GM21528 (cell line): ENCODE results near the gene DPP9.
"Not testable (repeated sequence)": the region's sequence is repeated elsewhere in the genome, so short reads cannot be mapped to it uniquely, and the experiment has no call there.

Source experiments
- ATAC-seq: cut with Tn5 transposase; IDR thresholded peaks from one replicate; pipeline ENCODE4 v1.9.1; 2021; ENCODE audit warnings: mild to moderate bottlenecking, moderate library complexity; ENCODE audit not compliant: unreplicated experiment, low FRiP score

DPP9 gene

GRCh38 chr19:4742723-4743646 is 19.3 kb upstream of the DPP9 start:
- no peak for ATAC-seq

GRCh38 chr19:4740092-4740491 is 16.4 kb upstream of the DPP9 start:
- ATAC-seq = no peak

- no peak for ATAC-seq
Measured at GRCh38 chr19:4738734-4739133, 15.1 kb upstream of the DPP9 start.

GRCh38 chr19:4737955-4738600 is 14.4 kb upstream of the DPP9 start:
- no peak for ATAC-seq

GRCh38 chr19:4733755-4734345 is 10.2 kb upstream of the DPP9 start:
- ATAC-seq = no peak

GRCh38 chr19:4732680-4733114 is 9.1 kb upstream of the DPP9 start:
- ATAC-seq = no peak

GRCh38 chr19:4730740-4731171 is 7.1 kb upstream of the DPP9 start:
- no peak for ATAC-seq

GRCh38 chr19:4728871-4729270 is 5.2 kb upstream of the DPP9 start:
- no peak for ATAC-seq

GRCh38 chr19:4722671-4723594 is 709 bp downstream of the DPP9 start:
- ATAC-seq = peak; percentile 14

- ATAC-seq = no peak
Measured at GRCh38 chr19:4721196-4721595, 2.4 kb downstream of the DPP9 start.

- no peak for ATAC-seq
Measured at GRCh38 chr19:4720037-4720700, 3.5 kb downstream of the DPP9 start.

GRCh38 chr19:4719499-4719866 is 4.2 kb downstream of the DPP9 start:
- no peak for ATAC-seq

GRCh38 chr19:4717966-4718701 is 5.5 kb downstream of the DPP9 start:
- no peak for ATAC-seq

GRCh38 chr19:4717191-4717965 is 6.3 kb downstream of the DPP9 start:
- no peak for ATAC-seq

GRCh38 chr19:4715529-4716221 is 8.0 kb downstream of the DPP9 start:
- no peak for ATAC-seq

- ATAC-seq = not testable (repeated sequence)
Measured at GRCh38 chr19:4715178-4715528, 8.5 kb downstream of the DPP9 start.

- ATAC-seq = no peak
Measured at GRCh38 chr19:4714016-4714415, 9.6 kb downstream of the DPP9 start.

- ATAC-seq = no peak
Measured at GRCh38 chr19:4713384-4713951, 10.2 kb downstream of the DPP9 start.
